D721Med (cell line): ENCODE results near the gene DYNLT5.
"Not testable (repeated sequence)": the region's sequence is repeated elsewhere in the genome, so short reads cannot be mapped to it uniquely, and the experiment has no call there.

ENCODE experiments used
- DNase-seq: peaks from one replicate; pipeline ENCODE4 v3.0.0; 2011; ENCODE audit warnings: low spot score; ENCODE audit not compliant: insufficient read length
- FAIRE-seq: peaks from 2 replicates; lab custom pipeline; 2011; peaks lifted over from hg19 to GRCh38; lab: Jason Lieb, UNC
- CTCF ChIP-seq: IDR thresholded peaks from 2 replicates; pipeline ENCODE4 v1.5.1; 2012; ENCODE audit warnings: mild to moderate bottlenecking, control low read depth; ENCODE audit not compliant: insufficient read depth; ENCODE audit errors: missing control alignments

The DYNLT5 gene

GRCh38 chr1:66725885-66726665 is 26.2 kb upstream of the DYNLT5 start:
- peak; percentile 67 for FAIRE-seq
- peak; percentile 15 for DNase-seq
- peak; percentile 95 for TF ChIP-seq CTCF

GRCh38 chr1:66728021-66728420 is 24.2 kb upstream of the DYNLT5 start:
- FAIRE-seq (no peak), DNase-seq (no peak)
- no peak for TF ChIP-seq CTCF

- not testable (repeated sequence) for FAIRE-seq
These were observed 23.5 kb upstream of the DYNLT5 start for GRCh38 chr1:66728716-66729115.

GRCh38 chr1:66729119-66729518 is 23.1 kb upstream of the DYNLT5 start:
- no peak for TF ChIP-seq CTCF
- FAIRE-seq (no peak), DNase-seq (no peak)

More at GRCh38 chr1:66728716-66729115, 23.5 kb upstream of the DYNLT5 start:
- DNase-seq, result not testable (repeated sequence)

GRCh38 chr1:66729523-66729922 is 22.7 kb upstream of the DYNLT5 start:
- TF ChIP-seq CTCF, result no peak
- FAIRE-seq (no peak), DNase-seq (no peak)

- no peak for DNase-seq
- no peak for FAIRE-seq
- no peak for TF ChIP-seq CTCF
These were observed 21.8 kb upstream of the DYNLT5 start for GRCh38 chr1:66730462-66730861.

- no peak for FAIRE-seq
- TF ChIP-seq CTCF, result no peak
- DNase-seq, result no peak
These were observed 20.9 kb upstream of the DYNLT5 start for GRCh38 chr1:66731170-66731865.
